NCI-H1417 treated with DMSO at 0.1 percent for 48 hours (cell line): ENCODE measurements around the gene GPR146.

ENCODE experiments used
- DNase-seq: peaks from one replicate; lab custom pipeline; 2025; lab: John Stamatoyannopoulos, UW

The GPR146 gene

DNA sequence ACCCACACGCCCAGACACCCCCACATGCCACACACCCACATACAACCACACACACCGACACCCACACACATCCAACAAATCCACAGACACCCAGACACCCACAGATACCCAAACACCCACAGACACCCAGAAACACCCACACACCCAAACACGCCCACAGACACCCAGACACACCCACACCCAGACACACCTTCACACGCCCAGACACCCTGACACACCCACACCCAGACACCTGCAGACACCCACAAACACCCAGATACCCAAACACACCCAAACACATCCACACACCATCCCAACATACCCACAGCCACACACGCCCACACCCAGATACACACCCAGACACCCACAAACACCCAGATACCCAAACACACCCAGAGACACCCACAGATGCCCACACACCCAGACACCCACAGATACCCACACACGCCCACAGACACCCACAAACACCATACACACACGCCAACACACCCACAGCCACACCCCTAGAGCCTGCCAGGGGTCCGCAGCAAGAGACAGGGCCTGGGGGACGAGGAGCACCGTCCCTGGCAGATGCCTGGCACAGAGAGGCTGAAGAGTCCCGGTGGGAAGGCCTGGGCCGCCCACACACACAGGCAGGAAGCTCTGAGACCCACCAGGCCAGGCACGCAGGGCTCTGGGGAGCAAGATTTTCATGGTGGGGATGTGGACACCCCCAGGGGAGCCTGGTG is 32.9 kb upstream of the GPR146 start:
- DNase-seq: no peak

GRCh38 chr7:1012004-1012715 is 32.2 kb upstream of the GPR146 start:
- no peak for DNase-seq

DNA sequence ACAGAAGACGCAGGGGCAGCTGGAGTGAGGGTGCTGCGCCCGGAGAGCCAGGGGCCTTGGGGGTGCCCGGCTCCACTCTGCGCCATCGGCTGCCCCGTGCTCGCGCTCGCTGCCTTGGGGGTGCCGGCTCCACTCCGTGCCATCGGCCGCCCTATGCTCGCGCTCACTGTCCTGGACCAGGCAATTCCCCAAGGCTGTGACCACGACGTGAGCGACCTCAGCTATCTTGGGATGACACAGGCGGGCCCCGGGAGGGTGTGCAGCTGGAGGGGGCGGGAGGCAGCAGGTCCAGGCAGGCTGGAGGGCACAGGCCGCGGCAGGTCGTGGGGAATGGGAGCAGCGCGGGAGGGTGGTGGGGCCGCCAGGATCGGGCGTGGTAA is 31.6 kb upstream of the GPR146 start:
- DNase-seq: no peak

GRCh38 chr7:1013581-1013980 is 30.8 kb upstream of the GPR146 start:
- DNase-seq: no peak

- DNase-seq: no peak
Measured at GRCh38 chr7:1014681-1015080, 29.7 kb upstream of the GPR146 start.

- no peak for DNase-seq
Measured at GRCh38 chr7:1015196-1016121, 28.9 kb upstream of the GPR146 start.

GRCh38 chr7:1016577-1017531 is 27.5 kb upstream of the GPR146 start:
- DNase-seq: no peak

- no peak for DNase-seq
Measured at GRCh38 chr7:1017586-1018333, 26.6 kb upstream of the GPR146 start.

GRCh38 chr7:1018334-1018695 is 26.0 kb upstream of the GPR146 start:
- DNase-seq: no peak

DNA sequence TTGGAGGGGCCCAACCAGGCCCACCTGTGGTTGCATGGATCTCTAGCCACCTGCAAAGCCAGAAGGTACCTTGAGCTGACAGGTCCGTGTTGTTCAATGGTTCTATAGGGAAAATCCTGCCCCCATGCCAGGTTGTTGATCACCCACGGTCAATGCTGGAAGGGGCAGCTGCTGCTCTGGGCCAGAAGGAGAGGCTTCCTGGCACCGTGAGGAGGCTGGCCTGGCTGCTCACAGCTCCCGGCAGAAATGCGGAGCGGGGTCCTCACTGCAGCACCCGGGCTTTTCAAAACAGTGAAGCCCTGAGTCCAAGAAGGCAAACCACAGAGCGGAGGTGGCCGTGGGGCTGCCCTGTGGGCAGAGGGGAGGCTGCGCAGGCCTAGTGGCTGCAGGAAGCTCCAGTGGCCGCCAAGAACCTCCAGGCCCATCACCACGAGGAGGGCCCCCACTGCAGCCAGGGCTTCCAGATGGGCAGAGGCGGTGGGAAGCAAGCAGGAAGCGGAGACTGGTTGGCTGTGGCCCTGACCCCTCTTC is 25.0 kb upstream of the GPR146 start:
- DNase-seq: no peak

- no peak for DNase-seq
Measured at GRCh38 chr7:1019789-1020610, 24.3 kb upstream of the GPR146 start.

GRCh38 chr7:1020849-1021251 is 23.5 kb upstream of the GPR146 start:
- no peak for DNase-seq

DNA sequence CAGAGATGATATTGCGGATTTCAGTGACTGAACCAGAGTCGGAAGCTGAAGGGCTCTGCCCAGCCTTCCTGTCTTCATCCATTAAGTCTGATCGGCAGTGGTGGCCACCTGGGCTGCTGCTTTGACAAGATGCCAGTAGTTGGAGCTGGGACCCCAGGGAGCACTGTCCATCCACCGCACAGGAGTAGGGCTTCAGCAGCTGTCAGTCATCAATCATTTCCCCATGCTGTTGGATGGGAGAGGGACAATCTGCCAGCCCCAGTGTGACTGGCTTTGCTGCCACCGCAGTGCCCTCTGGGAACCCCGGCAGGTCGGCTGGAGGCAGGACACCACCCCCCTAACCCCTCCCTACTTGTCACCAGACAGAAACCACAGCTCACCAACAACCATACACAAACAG is 23.0 kb upstream of the GPR146 start:
- no peak for DNase-seq

DNA sequence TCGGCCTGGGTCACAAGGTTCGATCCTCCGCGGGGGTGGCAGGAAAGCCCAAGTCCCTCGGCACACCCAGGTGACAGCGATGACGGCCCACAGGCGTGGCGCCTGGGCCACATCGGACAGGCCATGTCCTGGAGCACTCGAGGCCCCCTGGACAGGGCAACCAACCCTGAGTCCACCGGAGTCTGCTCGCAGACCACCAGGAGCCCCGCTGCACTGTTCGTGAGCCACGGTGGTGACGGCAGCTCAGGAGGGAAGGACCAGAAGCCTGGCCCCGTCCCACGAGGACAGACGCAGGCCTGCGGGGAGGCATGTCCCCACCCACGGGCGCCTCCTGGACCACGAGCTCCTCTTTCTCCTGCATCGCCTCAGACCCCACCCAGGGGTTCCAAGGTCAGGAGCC is 22.4 kb upstream of the GPR146 start:
- no peak for DNase-seq

GRCh38 chr7:1022356-1022755 is 22.0 kb upstream of the GPR146 start:
- DNase-seq: no peak

GRCh38 chr7:1022801-1023465 is 21.4 kb upstream of the GPR146 start:
- no peak for DNase-seq

DNA sequence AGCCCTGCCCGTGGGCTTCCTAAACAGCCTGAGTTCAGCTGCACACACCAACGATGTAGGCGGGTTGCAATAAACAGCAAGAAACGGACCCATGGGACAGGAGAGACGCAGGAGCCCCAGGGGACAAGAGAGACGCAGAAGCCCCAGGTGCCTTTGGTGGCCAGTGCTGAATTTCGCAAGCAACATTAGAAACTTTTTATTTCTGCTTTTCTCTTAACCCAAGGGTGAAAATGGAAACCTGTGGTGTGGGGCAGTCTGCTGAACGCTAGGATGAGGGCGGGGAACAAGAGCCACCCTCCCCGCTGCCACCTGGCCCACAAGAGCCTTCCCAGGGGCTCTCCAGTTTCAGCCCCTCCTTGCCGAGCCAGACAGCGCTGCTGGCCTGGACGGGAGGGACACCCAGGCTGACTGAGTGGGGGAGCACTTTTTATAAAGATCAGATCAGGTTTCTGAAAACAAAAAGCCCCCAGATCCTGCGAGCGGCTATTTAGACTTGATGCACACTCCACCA is 20.0 kb upstream of the GPR146 start:
- DNase-seq: no peak

- no peak for DNase-seq
Measured at GRCh38 chr7:1024876-1025742, 19.2 kb upstream of the GPR146 start.
